DND-41 (cell line): Measurements from ENCODE around the gene GOLGA6C.
"Not testable (repeated sequence)": the region's sequence is repeated elsewhere in the genome, so short reads cannot be mapped to it uniquely, and the experiment has no call there.

ENCODE experiments used
- EZH2 ChIP-seq: IDR thresholded peaks from 3 replicates; pipeline ENCODE4 v1.6.1; 2012; ENCODE audit warnings: borderline replicate concordance, low read depth, mild to moderate bottlenecking, moderate library complexity, low read length, inconsistent platforms; ENCODE audit not compliant: severe bottlenecking
- TF ChIP-seq, protein P1 (sequence below): IDR thresholded peaks from 2 replicates; pipeline ENCODE4 v1.5.1; 2012; ENCODE audit warnings: borderline replicate concordance, low read length, moderate library complexity, mild to moderate bottlenecking; ENCODE audit not compliant: poor library complexity, severe bottlenecking; ENCODE audit errors: extremely low read depth

GRCh38 chr15:75219507-75219929, 38.6 kb upstream of the GOLGA6C start:
- TF ChIP-seq, protein P1, sequence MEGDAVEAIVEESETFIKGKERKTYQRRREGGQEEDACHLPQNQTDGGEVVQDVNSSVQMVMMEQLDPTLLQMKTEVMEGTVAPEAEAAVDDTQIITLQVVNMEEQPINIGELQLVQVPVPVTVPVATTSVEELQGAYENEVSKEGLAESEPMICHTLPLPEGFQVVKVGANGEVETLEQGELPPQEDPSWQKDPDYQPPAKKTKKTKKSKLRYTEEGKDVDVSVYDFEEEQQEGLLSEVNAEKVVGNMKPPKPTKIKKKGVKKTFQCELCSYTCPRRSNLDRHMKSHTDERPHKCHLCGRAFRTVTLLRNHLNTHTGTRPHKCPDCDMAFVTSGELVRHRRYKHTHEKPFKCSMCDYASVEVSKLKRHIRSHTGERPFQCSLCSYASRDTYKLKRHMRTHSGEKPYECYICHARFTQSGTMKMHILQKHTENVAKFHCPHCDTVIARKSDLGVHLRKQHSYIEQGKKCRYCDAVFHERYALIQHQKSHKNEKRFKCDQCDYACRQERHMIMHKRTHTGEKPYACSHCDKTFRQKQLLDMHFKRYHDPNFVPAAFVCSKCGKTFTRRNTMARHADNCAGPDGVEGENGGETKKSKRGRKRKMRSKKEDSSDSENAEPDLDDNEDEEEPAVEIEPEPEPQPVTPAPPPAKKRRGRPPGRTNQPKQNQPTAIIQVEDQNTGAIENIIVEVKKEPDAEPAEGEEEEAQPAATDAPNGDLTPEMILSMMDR: not testable (repeated sequence)
- TF ChIP-seq EZH2: not testable (repeated sequence)
